Stomach (tissue), 9 donors: ENCODE results near the gene TLCD1. TPM values are rescaled to one million over a fixed set of nuclear protein-coding genes. Genes with fewer than 3 reads are reported as not detected.

Source experiments
- DNase-seq, 2 donors: peaks; one replicate each; pipeline versions ENCODE4 v3.0.0 to v3.0.0-alpha.2; 2013 to 2019
- H3K27ac ChIP-seq, 5 donors: fragments of 200-600 bp in 4 of 5; sonication (generic) in 4 of 5; one replicate each; pipeline ENCODE4 v1.5.1; 2013 to 2019; ENCODE audit warnings: mild to moderate bottlenecking in 1 of 5, moderate library complexity in 1 of 5
- H3K27me3 ChIP-seq, 3 donors: fragments of 200-600 bp; sonication (generic); one replicate each; pipeline ENCODE4 v1.5.1; 2017 to 2019; ENCODE audit warnings: mixed run types in 1 of 3
- H3K36me3 ChIP-seq, 4 donors: fragments of 200-600 bp; sonication (generic); 1 replicate in 3 of 4; 2 replicates in 1 of 4; pipeline ENCODE4 v1.5.1; 2016 to 2019
- H3K4me1 ChIP-seq, 4 donors: fragments of 200-600 bp; sonication (generic); one replicate each; pipeline ENCODE4 v1.5.1; 2016 to 2019
- H3K4me3 ChIP-seq, 4 donors: fragments of 200-600 bp; sonication (generic) in 3 of 4; one replicate each; pipeline ENCODE4 v1.5.1; 2016 to 2019; ENCODE audit warnings: mild to moderate bottlenecking in 1 of 4
- H3K9me3 ChIP-seq, 4 donors: fragments of 200-600 bp; sonication (generic); one replicate each; pipeline ENCODE4 v1.5.1; 2016 to 2019
- CTCF ChIP-seq, 7 experiments: fragments of 450-650 bp in 4 of 7; fragments of 200-600 bp in 3 of 7; sonication (generic) in 3 of 7; IDR thresholded peaks; one replicate each; pipeline ENCODE4 v1.5.1; 2016 to 2019; ENCODE audit warnings: antibody characterized with exemption in 7 of 7, control low read depth in 2 of 7, mild to moderate bottlenecking in 1 of 7
- EP300 ChIP-seq: sonication (generic); formaldehyde crosslinking; IDR thresholded peaks from one replicate; pipeline ENCODE4 v1.6.1; 2017; ENCODE audit warnings: antibody characterized with exemption
- POLR2A ChIP-seq, 4 donors: fragments of 450-650 bp; IDR thresholded peaks; one replicate each; pipeline ENCODE4 v1.6.1; 2016; ENCODE audit warnings: antibody characterized with exemption in 4 of 4, control low read depth in 2 of 4, mild to moderate bottlenecking in 1 of 4, moderate library complexity in 1 of 4
- POLR2AphosphoS5 ChIP-seq, 3 donors: sonication (generic); formaldehyde crosslinking; IDR thresholded peaks; one replicate each; pipeline ENCODE4 v1.6.1; 2016; ENCODE audit warnings: antibody characterized with exemption in 3 of 3
- WGBS, 5 donors: extraction: QIAGEN DNeasy Blood & Tissue Kit in 3 of 5; methylation state at CpG; one replicate each; pipeline versions ENCODE4 v1.1.5 to v1.1.7; 2013 to 2018; 5-methylcytosine and 5-hydroxymethylcytosine counted together
- intact Hi-C: fragments of 100-400 bp; cut with DNase I; formaldehyde crosslinking; loops from one replicate; pipeline ENCODE4 v1.15.1; 2023; ENCODE audit warnings: low total_unique reads
- polyA plus RNA-seq, 3 donors: library from polyadenylated mRNA; stranded (reverse); fragments of 200-250 nt; gene quantifications; one replicate each; pipeline ENCODE4 v1.2.3, GENCODE V29; 2013
- total RNA-seq, 5 donors: library from RNA; depleted of rRNA; stranded (reverse); fragments of >200 nt; gene quantifications; one replicate each; pipeline versions ENCODE4 v1.1.0 to v1.2.3, GENCODE V29; 2014 to 2016
- donor health status: healthy with polysubstance abuse.
- donor health status: Bipolar disorder and iron deficiency.
- donor health status: healthy.

TLCD1 gene
- total and polyA plus RNA-seq, 8 donors: 2.6 to 21.0 (median 10.0) TPM; not detected in 2

DNA sequence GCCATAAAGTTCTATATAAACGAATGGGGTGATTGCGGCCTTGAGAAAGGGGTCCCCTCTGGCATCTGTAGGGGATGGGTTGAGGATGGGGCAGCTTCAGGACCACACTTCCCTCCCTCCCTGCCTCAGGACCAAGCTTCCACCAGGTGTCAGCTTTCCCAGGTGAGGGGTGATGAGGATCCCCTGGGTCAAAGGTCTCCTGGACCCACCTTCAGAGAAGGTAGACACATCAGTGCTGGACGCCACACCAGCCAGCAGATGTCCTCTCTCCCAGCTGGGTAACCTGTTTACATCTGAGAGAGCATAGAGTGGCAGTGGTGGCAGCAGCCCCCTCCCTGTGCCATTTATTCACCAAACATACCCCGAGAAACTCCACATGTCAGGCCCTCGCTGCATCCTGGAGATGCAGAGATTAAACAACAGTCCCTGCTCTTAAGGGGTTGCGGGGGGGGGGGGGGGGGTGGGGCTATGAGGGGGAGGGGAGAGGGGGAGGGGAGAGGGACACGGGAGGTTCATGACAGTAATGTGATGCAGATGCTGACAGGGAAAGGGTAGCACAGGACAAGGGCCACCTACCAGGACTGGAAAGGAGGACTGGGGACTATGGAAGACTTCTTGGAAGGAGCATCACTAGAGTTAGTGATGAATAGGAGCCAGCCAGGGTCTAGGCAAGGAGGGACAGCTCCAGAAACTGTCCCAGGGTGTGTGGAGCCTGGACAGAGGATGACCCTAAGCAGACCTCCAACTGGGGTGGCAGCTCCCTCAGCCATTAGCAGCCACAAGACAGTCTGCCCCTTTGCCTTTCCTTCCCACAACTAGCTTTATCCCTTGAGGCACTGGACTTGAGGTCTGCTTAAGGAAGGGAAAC is 19.3 kb downstream of the TLCD1 start:
- H3K4me1 ChIP-seq: peaks cover 7 to 27% (median 13%) of the 10 kb centered on the region in 4 donors
- 59 to 66% (median 59%) methylated on average over 4 to 7 of the region's 7 CpGs for WGBS, 5 donors
- H3K9me3 ChIP-seq: no peaks in the 10 kb centered on the region
- peaks cover 19 to 45% (median 41%) of the 10 kb centered on the region in 4 donors for H3K36me3 ChIP-seq
- no peak overlapping the region for H3K4me3 ChIP-seq
- H3K27ac ChIP-seq: no peak overlapping the region
- DNase-seq: no peak
- TF ChIP-seq CTCF (IDR thresholded peaks at IDR 0.05) (no peak), POLR2AphosphoS5 (IDR thresholded peaks at IDR 0.05) (no peak), POLR2A (IDR thresholded peaks at IDR 0.05) (no peak), EP300 (no peak)
- intact Hi-C loops: no loop called here
- H3K27me3 ChIP-seq: no peaks in the 10 kb centered on the region

DNA sequence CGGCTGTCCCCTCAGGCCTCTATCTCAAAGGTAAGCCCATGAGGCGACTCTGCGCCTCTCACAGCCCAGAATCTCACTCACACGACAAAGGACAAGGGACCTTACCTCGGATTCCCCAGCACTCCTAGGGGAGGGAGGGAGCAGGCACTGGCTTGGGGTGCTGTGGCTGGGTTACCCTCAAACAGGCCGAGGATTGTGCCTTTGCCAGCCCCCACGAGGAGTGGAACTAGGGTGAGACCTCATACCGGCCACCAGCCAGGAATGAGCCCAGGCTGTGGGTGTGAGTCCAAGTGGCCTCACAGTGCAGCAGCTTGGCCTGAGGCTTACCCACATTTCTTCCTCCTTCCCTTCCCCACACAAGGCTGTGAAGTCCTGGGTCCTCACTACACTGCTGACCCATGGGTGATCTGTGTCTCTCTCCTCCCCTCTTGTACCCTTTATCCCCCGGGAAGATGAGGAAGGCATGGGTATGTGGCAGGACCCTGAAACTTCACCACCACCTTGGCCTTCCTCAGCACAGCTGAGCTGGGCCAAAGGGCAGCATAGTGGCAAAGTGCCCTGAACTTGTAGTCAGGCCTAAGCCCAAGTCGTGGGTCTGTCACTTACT is 20.2 kb downstream of the TLCD1 start:
- Histone ChIP-seq H3K27ac (no peak overlapping the region), H3K4me1 (peaks cover 0 to 21% (median 8%) of the 10 kb centered on the region in 4 donors), H3K27me3 (no peaks in the 10 kb centered on the region), H3K4me3 (no peak overlapping the region), H3K9me3 (no peaks in the 10 kb centered on the region), H3K36me3 (peaks cover 27 to 54% (median 50%) of the 10 kb centered on the region in 4 donors)
- TF ChIP-seq EP300: no peak
- TF ChIP-seq CTCF (IDR thresholded peaks at IDR 0.05): no peak
- no peak for TF ChIP-seq POLR2A (IDR thresholded peaks at IDR 0.05)
- TF ChIP-seq POLR2AphosphoS5 (IDR thresholded peaks at IDR 0.05): no peak
- intact Hi-C loops: no loop called here
- no peak for DNase-seq
- 61 to 84% (median 69%) methylated on average over 8 to 10 of the region's 10 CpGs for WGBS, 5 donors

DNA sequence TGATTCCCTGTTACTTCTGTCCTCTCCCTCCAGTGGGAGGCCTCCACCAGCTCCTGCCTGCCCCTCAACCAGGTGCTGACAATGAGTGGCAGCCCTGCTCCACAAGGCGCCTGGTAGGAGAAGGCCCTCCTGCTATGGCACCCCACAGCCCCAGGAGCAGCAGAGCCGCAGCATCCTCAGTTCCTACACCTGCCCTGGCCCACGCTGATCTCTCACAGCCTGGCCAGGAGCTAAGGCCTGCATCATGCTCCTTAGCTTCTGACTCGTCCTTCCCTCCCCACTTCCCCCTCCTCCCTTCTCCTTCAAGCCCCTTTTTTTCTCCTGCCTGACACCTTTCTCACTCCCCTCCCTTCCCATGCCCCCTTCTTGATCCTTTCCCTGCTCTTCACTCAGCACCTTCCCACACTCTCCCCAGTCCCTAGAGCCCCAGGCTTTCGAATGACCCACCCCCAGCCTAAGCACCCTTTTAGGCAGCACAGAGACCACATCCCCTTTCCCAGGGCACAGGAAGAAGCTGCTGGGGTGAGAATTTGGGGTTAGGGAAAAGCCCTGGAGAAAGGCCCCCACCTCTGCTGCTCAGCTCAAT is 20.9 kb downstream of the TLCD1 start:
- peaks cover 0 to 14% (median 3%) of the 10 kb centered on the region in 4 donors for H3K4me1 ChIP-seq
- H3K9me3 ChIP-seq: no peaks in the 10 kb centered on the region
- H3K36me3 ChIP-seq: peaks cover 34 to 61% (median 57%) of the 10 kb centered on the region in 4 donors
- no peak overlapping the region for H3K27ac ChIP-seq
- H3K27me3 ChIP-seq: no peaks in the 10 kb centered on the region
- WGBS, 5 donors: 78 to 87% (median 83%) methylated on average over 5 of the region's 5 CpGs
- H3K4me3 ChIP-seq: no peak overlapping the region
- DNase-seq: no peak
- no peak for TF ChIP-seq POLR2A (IDR thresholded peaks at IDR 0.05)
- intact Hi-C loops: no loop called here

- DNase-seq: no peak
- TF ChIP-seq CTCF (IDR thresholded peaks at IDR 0.05) (no peak), POLR2AphosphoS5 (IDR thresholded peaks at IDR 0.05) (no peak), EP300 (no peak), POLR2A (IDR thresholded peaks at IDR 0.05) (no peak)
- Histone ChIP-seq H3K27ac (no peak overlapping the region), H3K36me3 (peaks cover 42 to 69% (median 65%) of the 10 kb centered on the region in 4 donors), H3K27me3 (no peaks in the 10 kb centered on the region), H3K4me3 (no peak overlapping the region), H3K4me1 (peaks cover 0 to 13% (median 2%) of the 10 kb centered on the region in 4 donors), H3K9me3 (no peaks in the 10 kb centered on the region)
- intact Hi-C loops: no loop called here
- 86 to 94% (median 93%) methylated on average over 11 to 14 of the region's 14 CpGs for WGBS, 5 donors
These were observed 21.7 kb downstream of the TLCD1 start for GRCh38 chr17:28704219-28704858.
